Measurements from ENCODE around the gene ADGRL3. TPM values are rescaled to one million over a fixed set of nuclear protein-coding genes. Genes with fewer than 3 reads are reported as not detected.

ADGRL3 gene
- total and polyA plus RNA-seq, 8 donors, result 0.08 to 1.4 (median 0.24) TPM

DNA sequence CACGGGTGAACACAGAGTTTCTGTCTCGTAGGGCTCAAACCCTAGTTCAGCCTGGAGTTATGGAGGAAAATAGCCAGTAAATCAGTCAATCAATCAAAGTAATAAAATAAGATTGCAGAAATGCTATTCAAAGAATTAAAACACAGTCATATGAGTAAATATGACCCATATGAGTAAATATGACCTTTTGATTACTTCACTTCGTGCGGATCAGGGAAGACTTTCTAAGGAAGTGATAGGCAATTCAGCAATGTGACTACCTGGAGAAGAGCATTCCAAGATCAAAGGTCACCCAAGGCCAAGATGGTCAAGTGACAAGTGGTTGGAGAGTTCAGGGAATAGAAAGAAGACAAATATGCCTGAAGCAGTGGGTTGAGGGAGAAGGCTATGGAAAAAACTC is 722.6 kb downstream of the ADGRL3 start:
- WGBS, 2 donors, result 23 to 28% methylated on average over 4 of the region's 4 CpGs
- Histone ChIP-seq H3K9me3 (no peaks in the 10 kb centered on the region), H3K27ac (no peak overlapping the region), H3K4me1 (peaks cover 0 to 9% (median 0%) of the 10 kb centered on the region in 3 donors), H3K4me3 (no peak overlapping the region), H3K36me3 (no peaks in the 10 kb centered on the region), H3K27me3 (no peaks in the 10 kb centered on the region)
- intact Hi-C loops (cut with DNase I), result no loop called here
- no peak for TF ChIP-seq CTCF (IDR thresholded peaks at IDR 0.05)
- no peak for ATAC-seq
- no peak for FAIRE-seq
- no peak for DNase-seq

- no peak for DNase-seq
- 13 to 20% methylated on average over 3 of the region's 3 CpGs for WGBS, 2 donors
- H3K27ac ChIP-seq, result no peak overlapping the region
- H3K27me3 ChIP-seq, result no peaks in the 10 kb centered on the region
- H3K9me3 ChIP-seq, result no peaks in the 10 kb centered on the region
- no peaks in the 10 kb centered on the region for H3K36me3 ChIP-seq
- intact Hi-C loops (cut with DNase I), result no loop called here
- no peak for ATAC-seq
- TF ChIP-seq CTCF (IDR thresholded peaks at IDR 0.05), result no peak
- peaks cover 0 to 9% (median 0%) of the 10 kb centered on the region in 3 donors for H3K4me1 ChIP-seq
- H3K4me3 ChIP-seq, result no peak overlapping the region
- FAIRE-seq, result no peak
Measured at GRCh38 chr4:61923179-61923578, 723.1 kb downstream of the ADGRL3 start.

GRCh38 chr4:61924131-61924530 is 724.0 kb downstream of the ADGRL3 start:
- intact Hi-C loops (cut with DNase I), result no loop called here
- H3K27me3 ChIP-seq, result peaks cover 0 to 8% (median 0%) of the 10 kb centered on the region in 4 donors
- peaks cover 0 to 9% (median 0%) of the 10 kb centered on the region in 3 donors for H3K4me1 ChIP-seq
- ATAC-seq (no peak), FAIRE-seq (no peak), DNase-seq (no peak)
- H3K9me3 ChIP-seq, result no peaks in the 10 kb centered on the region
- H3K36me3 ChIP-seq, result no peaks in the 10 kb centered on the region
- 45 to 67% methylated on average over 1 of the region's 1 CpG for WGBS, 2 donors
- no peak overlapping the region for H3K4me3 ChIP-seq
- H3K27ac ChIP-seq, result no peak overlapping the region
- TF ChIP-seq CTCF (IDR thresholded peaks at IDR 0.05), result no peak

GRCh38 chr4:61933527-61933926 is 733.4 kb downstream of the ADGRL3 start:
- ATAC-seq, result no peak

More at GRCh38 chr4:61933527-61933926, 733.4 kb downstream of the ADGRL3 start:
- Histone ChIP-seq H3K4me3 (no peak overlapping the region), H3K36me3 (no peaks in the 10 kb centered on the region), H3K4me1 (no peaks in the 10 kb centered on the region), H3K9me3 (no peaks in the 10 kb centered on the region), H3K27ac (no peak overlapping the region), H3K27me3 (peaks cover 0 to 6% (median 0%) of the 10 kb centered on the region in 4 donors)
- no peak for FAIRE-seq
- DNase-seq, result no peak
- intact Hi-C loops (cut with DNase I), result no loop called here
- TF ChIP-seq CTCF (IDR thresholded peaks at IDR 0.05), result no peak
- 17 to 20% methylated on average over 1 of the region's 1 CpG for WGBS, 2 donors

All from pancreas (tissue), 10 donors.